ENCODE results near the gene HRK. TPM values are rescaled to one million over a fixed set of nuclear protein-coding genes. Genes with fewer than 3 reads are reported as not detected.

The HRK gene
- total RNA-seq, 2 experiments from 2014 or later: not detected

DNA sequence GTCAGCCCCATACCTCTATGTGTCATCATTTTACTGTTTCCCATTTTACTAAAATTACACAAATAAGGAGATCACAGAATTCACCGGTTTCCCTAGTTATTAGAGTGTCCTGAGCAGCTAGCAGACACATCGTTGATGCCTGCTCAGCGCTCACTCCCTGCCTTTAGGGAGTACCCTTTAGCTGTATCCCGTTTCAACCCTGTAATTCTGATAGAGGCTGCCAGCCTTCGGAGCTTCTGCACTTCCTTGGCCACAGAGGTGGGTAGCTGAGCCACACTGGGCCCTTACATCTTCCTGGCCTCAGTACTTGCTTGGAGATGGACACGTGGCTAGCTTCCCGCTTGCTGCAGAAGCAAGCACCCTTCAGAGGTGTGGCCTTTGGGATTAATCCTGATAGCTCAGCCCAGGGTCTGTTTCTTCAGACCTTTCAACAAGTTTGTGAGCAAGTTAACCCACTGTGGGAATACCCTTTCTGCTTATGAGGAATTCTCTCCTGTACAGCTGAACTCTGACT, 15.2 kb upstream of the HRK start:
- Mint-ChIP-seq H3K9me3 (ENCODE audit: low read depth) (no peaks in the 10 kb centered on the region), H3K27me3 (peaks cover 8% of the 10 kb centered on the region), H3K4me3 (no peak overlapping the region), H3K27ac (no peak overlapping the region), H3K4me1 (no peaks in the 10 kb centered on the region), H3K36me3 (ENCODE audit: low read depth) (no peaks in the 10 kb centered on the region)
- ATAC-seq (no peak), DNase-seq (no peak)
- intact Hi-C loops (cut with DNase I, micrococcal nuclease): no loop called here
- CTCF ChIA-PET: interaction anchor here (0.7 kb wide), 1 partner anchor 78 kb away, joined by 3 read pairs; no protein-coding TSS in a partner anchor
- POLR2A ChIA-PET: no interaction called here

- Mint-ChIP-seq H3K27me3 (peaks cover 6% of the 10 kb centered on the region), H3K36me3 (ENCODE audit: low read depth) (no peaks in the 10 kb centered on the region), H3K27ac (no peak overlapping the region), H3K4me3 (no peak overlapping the region), H3K4me1 (no peaks in the 10 kb centered on the region), H3K9me3 (ENCODE audit: low read depth) (no peaks in the 10 kb centered on the region)
- DNase-seq (no peak), ATAC-seq (no peak)
- CTCF ChIA-PET: no interaction called here
- intact Hi-C loops (cut with DNase I, micrococcal nuclease): no loop called here
- POLR2A ChIA-PET: no interaction called here
Observed at GRCh38 chr12:116894913-116895312, 13.7 kb upstream of the HRK start.

- CTCF ChIA-PET: interaction anchor here (1.1 to 1.5 kb wide), 2 partner anchors 12 to 184 kb away, joined by 3 read pairs; partner anchors contain the start of gene HRK
- intact Hi-C loops (cut with DNase I, micrococcal nuclease): no loop called here
Observed at GRCh38 chr12:116892349-116893140, 11.3 kb upstream of the HRK start.

GRCh38 chr12:116891019-116891418, 9.8 kb upstream of the HRK start:
- peaks cover 6% of the 10 kb centered on the region for H3K27me3 Mint-ChIP-seq
- ATAC-seq (no peak), DNase-seq (no peak)
- no peaks in the 10 kb centered on the region for H3K4me1 Mint-ChIP-seq
- H3K9me3 Mint-ChIP-seq (ENCODE audit: low read depth): no peaks in the 10 kb centered on the region
- ChIA-PET CTCF (interaction anchor here (1.5 kb wide), 1 partner anchor 182 kb away, joined by 3 read pairs; no protein-coding TSS in a partner anchor), POLR2A (no interaction called here)
- H3K4me3 Mint-ChIP-seq: no peak overlapping the region
- intact Hi-C loops (cut with DNase I, micrococcal nuclease): no loop called here
- H3K27ac Mint-ChIP-seq: no peak overlapping the region
- H3K36me3 Mint-ChIP-seq (ENCODE audit: low read depth): no peaks in the 10 kb centered on the region

More at GRCh38 chr12:116892349-116893140, 11.3 kb upstream of the HRK start:
- peak; percentile 20 for DNase-seq
- Mint-ChIP-seq H3K9me3 (ENCODE audit: low read depth) (no peaks in the 10 kb centered on the region), H3K4me3 (no peak overlapping the region), H3K4me1 (no peaks in the 10 kb centered on the region), H3K27ac (no peak overlapping the region), H3K36me3 (ENCODE audit: low read depth) (no peaks in the 10 kb centered on the region), H3K27me3 (peaks cover 2% of the 10 kb centered on the region)
- POLR2A ChIA-PET: no interaction called here
- ATAC-seq: peak; percentile 65

GRCh38 chr12:116890330-116890729, 9.1 kb upstream of the HRK start:
- ChIA-PET CTCF (no interaction called here), POLR2A (no interaction called here)
- Mint-ChIP-seq H3K4me3 (no peak overlapping the region), H3K4me1 (no peaks in the 10 kb centered on the region), H3K27me3 (peaks cover 6% of the 10 kb centered on the region), H3K27ac (no peak overlapping the region), H3K36me3 (ENCODE audit: low read depth) (no peaks in the 10 kb centered on the region), H3K9me3 (ENCODE audit: low read depth) (no peaks in the 10 kb centered on the region)
- DNase-seq: no peak
- intact Hi-C loops (cut with DNase I, micrococcal nuclease): no loop called here
- ATAC-seq: no peak

GRCh38 chr12:116887897-116888296, 6.7 kb upstream of the HRK start:
- Mint-ChIP-seq H3K4me3 (no peak overlapping the region), H3K36me3 (ENCODE audit: low read depth) (no peaks in the 10 kb centered on the region), H3K9me3 (ENCODE audit: low read depth) (no peaks in the 10 kb centered on the region), H3K27me3 (peaks cover 15% of the 10 kb centered on the region), H3K4me1 (no peaks in the 10 kb centered on the region), H3K27ac (no peak overlapping the region)
- intact Hi-C loops (cut with DNase I, micrococcal nuclease): no loop called here
- ChIA-PET CTCF (no interaction called here), POLR2A (no interaction called here)
- DNase-seq (no peak), ATAC-seq (no peak)

DNA sequence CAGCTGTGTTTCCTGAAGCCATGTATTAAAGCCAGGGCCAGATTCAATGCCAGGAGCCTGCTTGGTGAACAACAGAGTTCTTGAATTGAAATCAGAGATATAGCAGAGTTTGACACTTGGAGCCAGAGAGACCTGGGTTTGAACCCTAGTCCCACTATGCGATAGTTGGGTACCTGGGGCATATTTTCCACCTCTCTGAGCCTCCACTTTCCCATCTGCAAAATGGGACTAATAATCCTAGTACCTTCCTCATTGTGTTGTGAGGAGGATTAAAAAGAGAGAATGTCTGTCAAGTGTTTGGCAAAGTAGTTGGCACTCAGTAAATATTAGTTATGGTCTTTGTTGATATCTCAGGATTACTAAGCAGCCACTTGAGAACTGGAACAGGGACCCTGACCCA, 6.0 kb upstream of the HRK start:
- ChIA-PET CTCF (no interaction called here), POLR2A (no interaction called here)
- no peaks in the 10 kb centered on the region for H3K9me3 Mint-ChIP-seq (ENCODE audit: low read depth)
- H3K27me3 Mint-ChIP-seq: peaks cover 22% of the 10 kb centered on the region
- no peak for DNase-seq
- ATAC-seq: no peak
- H3K36me3 Mint-ChIP-seq (ENCODE audit: low read depth): no peaks in the 10 kb centered on the region
- intact Hi-C loops (cut with DNase I, micrococcal nuclease): no loop called here
- H3K27ac Mint-ChIP-seq: no peak overlapping the region
- H3K4me3 Mint-ChIP-seq: no peak overlapping the region
- peaks cover 5% of the 10 kb centered on the region for H3K4me1 Mint-ChIP-seq

DNA sequence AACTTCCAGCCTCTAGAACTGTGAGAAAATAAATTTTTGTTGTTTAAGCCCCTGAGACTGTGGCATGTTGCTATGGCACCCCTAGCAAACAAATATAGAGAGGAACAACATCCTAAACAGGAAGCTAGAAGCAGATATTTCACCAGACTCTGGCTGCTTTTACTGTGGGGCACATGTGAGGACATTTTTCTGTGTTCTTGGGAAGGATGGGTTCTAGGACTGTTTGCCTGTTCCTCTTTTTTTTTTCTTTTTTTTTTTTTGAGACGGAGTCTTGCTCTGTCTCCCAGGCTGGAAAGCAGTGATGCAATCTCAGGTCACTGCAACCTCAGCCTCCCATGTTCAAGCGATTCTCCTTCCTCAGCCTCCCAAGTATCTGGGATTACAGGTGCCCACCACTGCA, 4.2 kb upstream of the HRK start:
- intact Hi-C loops (cut with DNase I, micrococcal nuclease): no loop called here
- POLR2A ChIA-PET: no interaction called here
- Mint-ChIP-seq H3K4me3 (no peak overlapping the region), H3K4me1 (peaks cover 13% of the 10 kb centered on the region), H3K36me3 (ENCODE audit: low read depth) (no peaks in the 10 kb centered on the region), H3K27me3 (peaks cover 30% of the 10 kb centered on the region), H3K27ac (no peak overlapping the region), H3K9me3 (ENCODE audit: low read depth) (no peaks in the 10 kb centered on the region)
- ATAC-seq: no peak
- no peak for DNase-seq
- CTCF ChIA-PET: no interaction called here

DNA sequence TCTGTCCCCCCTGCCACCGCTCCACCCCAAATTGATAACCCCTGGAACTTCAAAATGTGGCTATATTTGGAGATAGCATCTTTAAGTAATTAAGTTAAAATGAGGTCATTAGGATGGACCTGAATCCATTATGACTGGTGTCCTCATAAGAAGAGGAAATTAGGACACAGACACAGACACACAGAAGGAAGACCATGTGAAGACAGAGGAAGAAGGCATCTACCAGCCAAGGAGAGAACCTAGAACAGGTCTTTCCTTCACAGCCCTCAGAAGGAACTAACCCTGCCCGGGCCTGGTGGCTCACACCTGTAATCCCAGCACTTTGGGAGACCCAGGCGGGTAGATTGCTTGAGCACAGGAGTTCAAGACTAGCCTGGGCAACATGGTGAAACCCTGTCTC, 3.6 kb upstream of the HRK start:
- peaks cover 36% of the 10 kb centered on the region for H3K27me3 Mint-ChIP-seq
- H3K36me3 Mint-ChIP-seq (ENCODE audit: low read depth): no peaks in the 10 kb centered on the region
- CTCF ChIA-PET: no interaction called here

GRCh38 chr12:116882742-116883141, 1.5 kb upstream of the HRK start:
- intact Hi-C loops (cut with DNase I, micrococcal nuclease): loop anchor here (2.0 to 5.0 kb wide), 2 partner anchors 180 kb away; no protein-coding TSS in a partner anchor
- ChIA-PET CTCF (interaction anchor here (1.0 to 1.3 kb wide), 4 partner anchors 17 to 605 kb away, joined by 3 to 4 read pairs (median 3); no protein-coding TSS in a partner anchor), POLR2A (interaction anchor here (1.0 kb wide), 1 partner anchor 25 kb away, joined by 3 read pairs; no protein-coding TSS in a partner anchor)
- no peaks in the 10 kb centered on the region for H3K9me3 Mint-ChIP-seq (ENCODE audit: low read depth)
- peaks cover 35% of the 10 kb centered on the region for H3K4me1 Mint-ChIP-seq
- no peak overlapping the region for H3K4me3 Mint-ChIP-seq
- ATAC-seq (peak; percentile 40), DNase-seq (no peak)
- no peaks in the 10 kb centered on the region for H3K36me3 Mint-ChIP-seq (ENCODE audit: low read depth)
- peaks cover 52% of the 10 kb centered on the region for H3K27me3 Mint-ChIP-seq
- H3K27ac Mint-ChIP-seq: no peak overlapping the region

More for the DNA sequence above, 3.6 kb upstream of the HRK start:
- ATAC-seq (no peak), DNase-seq (no peak)
- POLR2A ChIA-PET: no interaction called here
- H3K9me3 Mint-ChIP-seq (ENCODE audit: low read depth): no peaks in the 10 kb centered on the region
- intact Hi-C loops (cut with DNase I, micrococcal nuclease): loop anchor here in 1 of 2 experiments (5.0 kb wide), 1 partner anchor 183 kb away; no protein-coding TSS in a partner anchor
- H3K4me3 Mint-ChIP-seq: no peak overlapping the region
- H3K27ac Mint-ChIP-seq: no peak overlapping the region
- H3K4me1 Mint-ChIP-seq: peaks cover 20% of the 10 kb centered on the region

DNA sequence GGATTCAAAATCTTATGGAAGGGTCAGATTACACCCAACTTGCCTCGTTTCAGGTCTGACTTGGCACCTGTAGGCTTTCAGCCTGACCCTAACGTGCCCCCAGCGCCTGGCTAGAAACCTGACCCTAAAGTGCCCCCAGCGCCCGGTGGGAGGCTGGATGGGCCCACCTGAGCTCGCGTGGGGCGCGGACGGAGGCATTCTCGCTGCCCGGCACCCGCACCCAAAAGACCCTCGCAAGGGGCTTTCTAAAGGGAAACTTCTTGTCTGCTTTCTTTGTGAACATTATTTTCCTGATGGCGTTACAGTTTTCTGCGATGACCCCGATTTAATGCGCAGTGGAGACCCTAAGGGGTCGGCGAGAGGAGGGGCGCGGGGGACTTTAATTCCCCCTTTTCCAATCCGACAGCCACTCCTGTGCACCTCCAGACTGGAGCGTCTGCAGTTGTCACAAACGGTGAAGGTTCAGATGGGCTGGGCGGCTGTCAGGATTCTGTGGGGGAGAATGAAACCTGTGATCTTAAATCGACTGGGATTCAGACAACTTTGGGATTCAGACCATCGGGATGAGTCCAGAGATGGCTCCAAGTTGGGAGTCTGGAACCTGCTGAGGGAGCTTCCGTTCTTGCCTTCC, 751 bp upstream of the HRK start:
- peak overlapping the region; percentile 16 for H3K4me3 Mint-ChIP-seq
- intact Hi-C loops (cut with DNase I, micrococcal nuclease): loop anchor here (2.0 to 5.0 kb wide), 2 partner anchors 179 to 180 kb away; no protein-coding TSS in a partner anchor
- ATAC-seq (no peak), DNase-seq (no peak)
- H3K9me3 Mint-ChIP-seq (ENCODE audit: low read depth): no peaks in the 10 kb centered on the region
- H3K27me3 Mint-ChIP-seq: peaks cover 49% of the 10 kb centered on the region
- ChIA-PET CTCF (interaction anchor here (0.7 to 1.3 kb wide), 5 partner anchors 17 to 604 kb away, joined by 3 to 4 read pairs (median 3); no protein-coding TSS in a partner anchor), POLR2A (interaction anchor here (1.0 kb wide), 1 partner anchor 24 kb away, joined by 3 read pairs; no protein-coding TSS in a partner anchor)
- no peaks in the 10 kb centered on the region for H3K36me3 Mint-ChIP-seq (ENCODE audit: low read depth)
- H3K4me1 Mint-ChIP-seq: peaks cover 35% of the 10 kb centered on the region
- H3K27ac Mint-ChIP-seq: no peak overlapping the region

Data from activated CD4-positive, alpha-beta T cell treated with anti-CD3 and anti-CD28 coated beads for 36 hours (primary cell).